DMS 273 (cell line): ENCODE results near the gene BNIP5.

Experiments used
- DNase-seq: peaks from one replicate; lab custom pipeline; 2025; ENCODE audit not compliant: unreplicated experiment; lab: John Stamatoyannopoulos, UW

The BNIP5 gene

DNA sequence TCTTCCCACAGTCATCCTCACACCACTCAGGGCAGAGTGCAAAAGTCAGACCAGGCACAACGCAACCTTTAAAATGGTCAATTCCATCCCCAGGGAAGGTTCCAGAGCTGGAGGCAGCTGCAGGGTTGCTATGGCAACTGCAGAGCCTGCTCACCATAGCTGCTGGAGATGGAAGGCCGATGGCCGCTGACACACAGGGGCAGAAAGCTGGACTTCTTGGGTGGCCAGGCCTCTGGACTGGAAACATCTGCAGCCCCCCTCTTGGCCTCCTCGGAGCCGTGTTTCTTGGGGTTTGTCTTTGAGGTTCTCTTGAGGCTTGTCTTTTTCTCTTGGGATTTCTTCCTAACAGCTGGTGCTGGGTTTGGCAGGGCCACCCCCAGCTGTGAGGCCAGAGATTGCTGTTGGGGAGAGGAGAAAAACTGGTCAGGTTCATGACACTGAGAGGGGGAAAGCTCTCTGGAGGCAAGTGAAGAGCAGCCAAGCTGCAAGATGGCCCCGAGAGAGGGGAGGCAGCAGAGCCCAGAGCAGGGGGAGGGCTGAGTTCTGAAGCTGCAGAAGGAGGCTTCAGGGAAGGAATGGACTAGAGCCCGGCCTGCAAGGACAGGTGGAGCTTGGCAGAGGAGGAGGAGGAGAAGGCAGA is 10.2 kb downstream of the BNIP5 start:
- peak; percentile 74 for DNase-seq

- no peak for DNase-seq
These were observed 12.0 kb downstream of the BNIP5 start for GRCh38 chr6:36324715-36325114.

- no peak for DNase-seq
These were observed 12.5 kb downstream of the BNIP5 start for GRCh38 chr6:36324191-36324590.

DNA sequence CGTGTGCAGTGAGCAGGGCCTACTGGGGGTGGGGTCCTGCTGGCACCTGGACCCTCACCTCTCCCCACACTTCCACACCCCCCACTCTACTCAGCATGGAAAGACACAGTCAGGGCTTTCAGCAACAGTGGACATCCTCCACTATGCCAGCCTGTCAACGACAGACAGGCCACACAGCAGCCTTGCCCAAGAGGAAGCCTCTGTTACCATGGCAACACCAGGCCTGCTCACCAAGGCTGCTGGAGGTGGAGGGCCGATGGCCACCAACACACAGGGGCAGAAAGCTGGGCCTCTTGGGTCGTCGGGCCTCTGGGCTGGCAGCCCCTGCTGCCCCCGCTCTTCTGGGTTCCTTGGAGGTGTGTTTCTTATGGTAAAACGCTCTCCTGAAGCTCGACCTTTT is 13.6 kb downstream of the BNIP5 start:
- peak; percentile 49 for DNase-seq

- DNase-seq, result no peak
These were observed 14.1 kb downstream of the BNIP5 start for GRCh38 chr6:36322591-36322990.

DNA sequence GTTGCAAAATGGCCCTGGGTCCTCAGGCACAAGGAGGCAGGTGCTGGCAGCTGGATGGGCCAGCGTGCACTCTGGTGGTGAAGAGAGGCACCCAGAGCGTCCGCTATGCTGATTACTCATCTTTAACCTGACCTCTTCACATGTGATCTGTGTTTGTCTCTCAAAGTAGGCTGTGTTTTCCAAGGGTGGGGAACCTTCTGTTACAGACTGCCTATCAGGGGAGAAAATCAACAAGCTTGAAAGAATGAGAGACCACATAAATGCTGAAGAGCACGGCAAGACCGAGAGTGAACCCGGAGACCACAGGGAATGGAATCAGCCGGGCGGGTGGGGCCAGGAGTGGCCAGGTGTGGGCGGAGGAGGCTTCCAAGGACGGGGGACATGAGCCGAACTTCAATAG is 16.2 kb downstream of the BNIP5 start:
- no peak for DNase-seq

GRCh38 chr6:36319821-36320220 is 16.9 kb downstream of the BNIP5 start:
- no peak for DNase-seq

- peak; percentile 88 for DNase-seq
These were observed 17.3 kb downstream of the BNIP5 start for GRCh38 chr6:36319436-36319762.

GRCh38 chr6:36318690-36319435 is 17.8 kb downstream of the BNIP5 start:
- no peak for DNase-seq

GRCh38 chr6:36317623-36318022 is 19.1 kb downstream of the BNIP5 start:
- no peak for DNase-seq

DNA sequence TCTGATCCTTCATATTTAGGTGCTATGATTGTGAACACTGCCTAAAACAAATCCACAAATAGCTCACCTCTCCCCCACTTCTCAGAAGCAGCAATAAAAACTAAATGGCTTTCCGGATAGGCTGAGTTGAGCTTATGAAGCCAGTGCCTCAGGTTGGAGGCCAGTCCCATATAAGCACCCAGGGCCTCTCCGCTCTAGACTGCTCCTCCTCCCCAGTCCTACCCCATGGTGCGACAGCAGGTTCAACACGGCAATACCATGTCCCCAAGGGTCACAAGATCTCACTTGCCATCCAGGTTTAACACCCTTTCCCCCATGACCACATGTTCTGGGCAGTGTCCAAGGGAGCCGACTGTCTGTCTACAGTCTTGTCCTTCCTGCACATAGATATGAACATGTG is 20.8 kb downstream of the BNIP5 start:
- no peak for DNase-seq

GRCh38 chr6:36314221-36315014 is 22.3 kb downstream of the BNIP5 start:
- peak; percentile 39 for DNase-seq

DNA sequence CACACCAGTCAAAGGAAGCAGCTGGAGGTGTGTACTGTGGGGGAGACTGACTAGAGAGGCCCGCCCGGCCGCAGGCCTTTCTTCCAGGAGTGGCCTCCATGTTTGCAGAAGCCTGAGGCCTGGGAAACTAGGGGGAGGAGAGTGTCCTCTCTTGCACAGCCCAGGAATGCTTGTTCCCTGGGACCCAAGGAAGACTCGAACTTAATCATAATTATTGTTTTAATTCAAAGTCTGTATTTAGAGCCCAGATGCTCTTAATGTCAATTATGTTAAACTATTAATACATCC is 23.1 kb downstream of the BNIP5 start:
- no peak for DNase-seq

- no peak for DNase-seq
These were observed 23.6 kb downstream of the BNIP5 start for GRCh38 chr6:36312854-36313648.

- DNase-seq, result no peak
These were observed 26.8 kb downstream of the BNIP5 start for GRCh38 chr6:36309900-36310299.

DNA sequence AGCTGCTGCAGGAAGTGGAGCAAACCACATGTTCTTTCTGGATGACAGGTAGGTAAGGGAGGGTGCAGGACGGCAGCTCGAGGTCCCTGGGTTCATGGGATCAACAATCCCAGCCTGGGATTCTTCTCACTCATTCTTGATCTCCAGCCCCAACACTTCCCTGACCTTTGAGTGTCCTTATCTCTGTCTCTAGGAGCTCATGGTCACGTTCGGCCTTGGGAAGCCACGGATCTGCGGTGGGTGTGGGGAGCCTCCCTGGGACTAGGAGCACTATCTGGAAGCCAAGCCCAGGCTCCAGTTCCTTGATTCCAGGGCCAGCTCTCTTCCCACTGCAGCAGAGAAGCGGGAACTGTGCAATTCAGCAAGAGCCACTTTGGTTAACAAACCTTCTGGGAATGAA is 27.5 kb downstream of the BNIP5 start:
- DNase-seq, result no peak

- no peak for DNase-seq
These were observed 28.2 kb downstream of the BNIP5 start for GRCh38 chr6:36308514-36308913.

GRCh38 chr6:36306375-36306774 is 30.3 kb downstream of the BNIP5 start:
- DNase-seq, result no peak

DNA sequence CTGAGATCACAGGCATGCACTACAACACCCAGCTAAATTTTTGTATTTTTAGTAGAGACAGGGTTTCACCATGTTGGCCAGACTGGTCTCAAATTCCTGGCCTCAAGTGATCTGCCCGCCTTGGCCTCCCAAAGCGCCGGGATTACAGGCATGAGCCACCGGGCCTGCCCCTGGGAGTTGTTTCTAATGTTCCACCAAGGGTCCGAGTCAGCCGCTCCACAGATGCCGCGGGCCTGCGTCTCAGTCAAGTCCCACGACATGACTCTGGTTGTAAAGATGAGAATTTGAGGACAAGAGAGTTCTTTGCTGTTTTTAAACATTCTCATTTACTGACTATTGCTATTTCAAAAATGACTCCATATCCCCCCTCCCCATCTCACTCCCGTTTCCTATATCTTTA is 30.8 kb downstream of the BNIP5 start:
- DNase-seq, result no peak

DNA sequence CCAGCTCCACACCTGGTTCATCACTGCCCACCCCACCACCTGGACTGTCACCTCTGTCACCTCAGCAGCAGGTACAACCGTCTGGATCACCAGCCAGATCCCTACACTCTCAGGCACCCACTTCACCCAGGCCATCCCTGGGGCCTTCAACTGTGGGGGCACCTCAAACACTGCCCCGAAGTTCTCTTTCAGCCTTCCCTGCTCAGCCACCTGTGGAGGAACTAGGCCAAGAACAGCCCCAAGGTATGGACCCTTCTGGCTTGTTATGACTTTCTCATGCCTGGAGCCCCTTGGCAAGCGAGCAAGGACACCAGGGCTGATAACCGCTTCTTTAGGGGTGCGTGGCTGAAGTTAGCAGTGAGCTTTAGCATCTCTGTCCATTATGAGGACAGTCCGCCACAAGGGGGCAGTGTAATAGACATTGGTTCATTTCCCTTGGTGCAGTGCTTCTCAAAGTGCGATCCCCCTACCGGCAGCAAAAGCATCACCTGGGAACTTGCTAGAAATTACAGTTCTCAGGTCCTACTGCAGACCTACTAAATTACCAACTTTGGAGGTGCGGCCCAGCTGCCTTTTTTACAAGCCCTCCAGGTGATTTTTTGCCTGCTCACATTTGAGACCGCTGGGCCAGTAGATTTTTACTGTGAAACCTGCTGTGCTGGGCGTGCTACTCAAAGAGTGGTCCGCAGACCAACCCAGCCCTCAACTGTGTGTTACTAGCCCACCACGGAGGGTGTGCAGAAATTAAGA is 34.3 kb downstream of the BNIP5 start:
- peak; percentile 96 for DNase-seq

DNA sequence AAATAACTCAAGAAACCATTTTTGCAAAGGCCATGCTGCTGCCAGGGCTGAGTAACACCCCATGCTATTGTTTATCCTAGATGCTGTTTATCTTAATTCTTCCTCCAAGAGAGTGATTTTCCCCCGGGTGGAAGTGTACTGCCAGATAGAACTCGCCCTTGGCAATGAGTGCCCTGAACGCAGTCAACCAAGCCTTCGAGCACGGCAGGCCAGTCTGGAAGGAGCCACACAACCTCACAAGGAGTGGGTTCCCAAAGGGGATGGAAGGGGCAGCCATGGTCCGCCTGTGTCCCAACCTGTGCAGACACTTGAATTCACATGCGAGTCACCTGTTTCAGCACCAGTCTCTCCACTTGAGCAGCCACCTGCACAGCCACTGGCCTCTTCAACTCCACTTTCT is 34.9 kb downstream of the BNIP5 start:
- no peak for DNase-seq
